Glomerular visceral epithelial cell (primary cell): ENCODE data around the gene CACNG8.
A peak's percentile ranks its signal among the peaks of the same experiment; 100 is the strongest.

Experiments
- DNase-seq: peaks from one replicate; pipeline ENCODE4 v3.0.0-alpha.2; 2016; ENCODE audit errors: extremely low spot score

The CACNG8 gene

DNA sequence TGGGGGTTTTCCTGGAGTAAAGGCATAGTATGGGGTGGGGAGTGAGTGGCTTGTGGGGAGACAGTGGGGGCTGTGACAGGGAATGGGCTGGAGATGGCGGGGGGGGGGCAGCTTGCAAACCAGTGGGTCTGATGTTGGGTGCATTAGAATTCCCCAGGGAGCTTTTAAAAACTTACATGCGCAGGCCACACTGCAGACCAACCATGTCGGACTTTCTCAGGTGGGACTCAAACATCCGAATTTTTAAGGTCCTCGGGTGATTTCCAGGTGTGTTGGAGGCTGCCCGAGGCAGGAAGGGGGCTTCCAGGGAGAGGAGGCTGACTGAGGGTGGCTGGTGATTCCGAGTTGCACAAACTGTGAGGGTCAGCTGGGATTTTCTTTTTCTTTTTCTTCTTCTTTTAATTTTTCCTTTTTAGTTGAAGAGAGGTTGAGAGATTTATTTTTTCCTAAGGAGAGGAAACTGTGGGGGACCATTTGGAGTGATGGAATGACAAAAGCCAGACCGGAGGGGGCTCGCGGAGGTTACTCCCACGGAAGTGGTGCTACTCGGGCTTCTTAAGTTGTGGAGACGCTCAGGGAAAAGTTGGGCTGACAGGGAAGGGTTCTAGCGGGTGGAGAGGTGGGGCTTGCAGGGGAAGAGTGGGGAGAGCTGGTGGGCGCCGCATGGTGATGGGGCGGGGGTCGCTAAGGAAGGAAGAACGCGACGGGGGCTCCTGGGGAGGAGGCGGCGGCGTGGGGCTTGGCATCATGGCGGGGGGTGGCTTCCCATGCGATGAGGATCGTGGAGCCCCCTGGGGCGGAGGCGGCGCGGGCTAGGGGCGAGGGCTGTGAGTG lies 997 bp upstream of the CACNG8 start:
- DNase-seq, result peak; percentile 65

DNA sequence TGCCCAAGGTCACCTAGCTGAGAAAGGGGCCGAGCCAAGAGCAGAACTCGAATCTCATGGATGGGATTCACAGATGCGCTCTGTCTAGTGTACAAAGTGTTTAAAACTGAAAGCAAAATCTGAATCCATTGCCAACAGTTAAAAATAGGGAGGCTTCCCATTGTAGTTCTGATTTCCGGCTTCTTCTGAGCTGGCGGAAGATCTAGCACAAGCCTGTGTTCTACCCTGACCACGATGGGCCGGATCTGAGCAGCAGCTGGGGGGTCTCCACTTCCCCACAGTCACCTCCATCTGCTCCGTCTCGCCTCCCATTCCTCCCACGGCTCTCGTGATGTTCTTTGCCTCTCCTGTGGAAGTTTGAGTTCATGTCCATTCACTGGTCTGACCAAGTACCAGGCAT lies 2.4 kb downstream of the CACNG8 start:
- DNase-seq, result no peak

DNA sequence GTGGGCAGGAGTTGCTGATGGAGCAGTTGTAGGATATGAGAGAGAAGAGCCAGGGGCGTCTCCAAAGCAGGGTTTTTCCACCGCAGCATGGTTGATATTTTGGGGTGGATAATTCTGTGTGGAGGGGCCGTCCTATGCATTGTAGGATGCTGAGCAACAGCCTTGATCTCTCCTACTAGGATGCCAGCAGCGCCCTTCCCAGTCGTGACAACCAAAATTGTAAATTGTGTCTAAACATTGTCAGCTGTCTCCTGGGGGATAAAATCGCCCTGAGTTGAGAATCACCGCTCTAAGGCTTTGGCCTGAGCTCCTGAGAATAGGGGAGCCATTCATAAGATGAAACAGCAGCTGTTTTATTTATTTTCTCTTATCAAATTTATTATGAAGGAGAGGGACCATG lies 4.2 kb downstream of the CACNG8 start:
- DNase-seq, result no peak

DNA sequence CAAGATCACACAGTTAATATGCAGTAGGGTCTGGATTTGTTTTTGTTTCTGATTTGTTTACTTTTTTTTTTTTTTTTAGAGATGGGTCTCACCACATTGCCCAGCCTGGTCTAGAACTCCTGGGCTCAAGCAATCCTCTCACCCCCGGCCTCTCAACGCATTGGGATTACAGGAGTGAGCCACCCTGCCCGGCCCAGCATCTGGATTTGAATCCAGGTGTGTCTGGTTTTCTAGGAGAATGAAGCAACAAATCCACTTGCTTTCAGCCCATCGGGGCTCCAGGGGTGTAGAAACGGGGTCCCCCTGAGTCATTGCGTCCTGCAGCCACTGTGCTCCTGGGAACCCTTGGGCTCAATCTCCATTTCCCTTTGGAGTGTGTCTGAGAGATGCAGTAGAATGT lies 6.6 kb downstream of the CACNG8 start:
- DNase-seq, result no peak

DNA sequence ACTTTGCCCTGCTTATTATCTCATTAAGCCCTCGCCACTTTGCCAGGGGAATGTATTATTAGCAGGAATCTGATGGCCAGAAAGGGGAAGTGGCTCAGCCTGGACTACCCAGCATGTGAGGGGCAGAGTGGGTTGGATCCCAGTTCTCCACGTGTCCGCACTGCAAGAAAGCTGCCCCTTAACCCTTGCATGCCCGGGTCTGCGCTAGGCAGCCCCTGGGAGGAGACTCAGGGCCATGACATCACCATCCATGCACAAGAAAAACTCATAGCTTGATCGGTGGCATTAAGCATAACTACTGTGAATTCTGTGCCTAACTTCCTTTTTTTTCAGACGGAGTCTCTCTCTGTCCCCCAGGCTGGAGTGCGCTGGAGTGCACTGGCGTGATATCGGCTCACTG lies 8.9 kb downstream of the CACNG8 start:
- no peak for DNase-seq

DNA sequence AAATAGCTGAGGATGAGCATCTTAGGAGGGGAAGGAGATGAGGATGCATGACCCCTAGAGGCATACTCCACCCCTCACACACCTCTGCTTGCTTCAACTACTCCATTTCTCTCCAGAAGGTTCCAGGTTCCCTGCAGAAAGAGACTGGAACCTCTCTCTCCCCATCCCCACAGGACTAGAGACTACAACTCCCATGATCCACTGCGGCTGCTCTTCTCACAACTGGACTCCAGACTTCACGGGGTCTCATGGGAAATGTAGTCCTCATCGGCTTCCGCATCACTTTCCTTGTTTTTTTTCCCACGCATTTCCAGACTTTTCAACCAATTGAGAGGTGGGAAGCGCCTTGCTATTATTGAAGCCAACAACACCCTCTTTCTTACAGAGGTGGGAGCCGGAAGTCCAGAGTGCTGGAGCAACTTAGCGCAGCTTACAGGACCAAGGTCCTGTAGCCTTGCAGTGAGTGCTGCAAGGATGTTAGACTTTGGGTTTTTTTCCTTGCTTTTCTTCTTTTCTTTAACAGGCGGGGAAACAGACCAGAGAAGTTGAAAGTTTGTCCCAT lies 14.8 kb downstream of the CACNG8 start:
- DNase-seq, result peak; percentile 81

DNA sequence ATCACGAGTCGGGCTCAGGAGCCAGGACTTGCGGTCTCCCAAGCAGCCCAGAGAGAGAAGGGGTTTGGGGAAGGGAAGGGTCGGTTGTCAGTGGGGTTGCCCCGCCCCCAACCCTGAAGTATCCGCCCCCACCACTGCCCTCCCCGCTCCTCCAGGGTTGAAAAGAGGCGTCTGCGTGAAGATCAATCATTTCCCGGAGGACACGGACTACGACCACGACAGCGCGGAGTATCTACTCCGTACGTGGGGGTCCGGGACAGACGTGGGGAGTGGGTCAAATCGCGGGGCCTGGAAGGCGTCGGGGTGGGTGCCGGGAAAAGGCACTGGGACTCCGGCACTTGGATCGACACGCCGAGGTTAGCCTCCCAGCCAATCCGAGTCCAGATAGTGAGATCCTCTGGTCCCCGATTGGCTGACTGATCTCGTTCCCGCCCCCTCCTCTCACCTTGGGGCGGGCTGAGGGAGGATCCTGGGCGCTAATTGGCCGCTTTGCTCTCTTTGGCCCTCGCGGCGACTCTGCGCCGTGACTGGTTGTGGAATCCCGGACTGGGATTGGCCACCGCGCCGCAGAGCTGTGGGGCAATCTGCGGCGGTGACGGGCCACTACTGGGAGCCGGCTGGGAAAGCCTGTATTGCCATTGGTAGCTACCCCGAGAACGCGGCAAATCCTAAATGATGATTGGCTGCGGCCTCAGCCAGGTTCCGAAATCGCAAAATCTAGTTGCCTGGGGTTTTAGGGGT lies 15.4 kb downstream of the CACNG8 start:
- DNase-seq, result peak; percentile 90

DNA sequence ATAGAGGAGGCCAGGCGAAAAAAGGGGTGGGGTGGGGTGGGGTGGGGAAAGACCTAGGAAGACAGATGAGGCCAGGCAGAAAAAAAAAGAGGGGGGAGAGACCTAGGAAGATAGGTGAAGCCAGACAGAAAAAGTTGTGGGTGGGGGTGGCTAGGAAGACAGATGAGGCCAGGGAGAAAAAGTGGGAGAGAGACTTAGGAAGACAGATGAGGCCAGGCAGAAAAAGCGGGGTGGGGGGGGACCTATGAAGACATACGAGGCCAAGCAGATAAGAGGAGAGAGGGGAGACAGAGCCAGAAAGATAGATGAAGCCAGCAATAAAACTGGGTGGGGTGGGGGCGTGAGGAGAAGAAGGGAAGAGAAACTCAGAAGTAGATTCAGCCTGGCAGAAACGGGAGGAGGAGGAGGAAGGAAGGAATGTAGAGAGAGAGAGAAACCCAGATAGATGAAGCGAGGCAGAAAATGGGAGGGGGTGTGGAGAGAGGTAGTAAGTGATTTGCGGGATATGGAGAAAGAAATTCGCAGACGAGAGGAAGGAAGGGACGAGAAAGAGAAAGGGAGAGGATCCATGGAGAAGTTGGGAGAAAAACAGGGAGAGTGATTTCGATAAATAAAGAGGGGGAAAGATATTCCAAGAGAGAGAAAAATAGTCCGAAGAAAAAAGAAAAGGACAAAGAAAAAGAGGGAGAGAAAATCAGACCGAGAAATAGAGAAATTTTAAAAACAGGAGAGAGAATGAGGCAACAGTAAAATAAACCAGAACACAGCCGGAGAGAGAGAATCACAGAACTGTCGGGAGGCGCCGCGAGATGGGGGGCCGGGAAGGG lies 16.5 kb downstream of the CACNG8 start:
- DNase-seq, result peak; percentile 42

DNA sequence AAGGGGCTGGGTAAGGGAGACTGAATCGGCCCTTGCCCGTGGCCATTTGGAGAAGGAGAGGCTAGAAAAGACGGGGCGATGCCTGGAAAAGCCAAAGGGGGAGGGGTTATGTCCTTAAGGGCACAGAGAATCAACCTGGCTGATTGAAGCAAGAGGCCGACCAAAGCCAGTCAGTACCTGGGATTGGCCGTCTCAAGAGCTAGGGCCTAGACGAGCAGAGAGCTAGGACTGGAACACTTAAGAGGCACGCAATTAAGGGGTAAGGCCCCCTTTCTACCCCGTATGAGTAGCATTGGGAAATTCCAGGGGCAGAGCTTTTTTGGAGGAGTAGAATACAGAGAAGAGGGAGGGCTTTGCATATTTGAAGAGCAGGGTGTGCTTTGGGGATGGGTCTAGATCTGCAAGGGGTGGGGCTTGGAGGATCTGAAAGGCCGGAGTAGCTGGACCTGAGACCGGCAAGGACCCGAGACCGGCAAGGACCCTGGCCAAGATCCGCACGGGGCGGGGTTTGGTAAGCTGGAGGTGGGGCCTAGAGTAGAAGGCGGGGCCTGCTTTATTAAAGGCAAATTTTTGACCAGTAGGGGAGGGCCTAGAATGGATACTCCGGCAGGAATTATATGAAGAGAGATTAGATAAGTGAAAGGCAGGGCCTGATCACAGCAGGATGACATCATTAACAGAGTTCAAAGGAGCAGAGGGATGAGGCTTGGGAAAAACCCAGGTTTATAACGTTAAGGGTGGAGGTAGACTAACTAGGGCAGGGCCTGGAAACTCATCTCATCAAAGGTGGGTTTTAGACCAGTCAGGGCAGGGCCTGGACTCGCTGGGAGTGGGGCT lies 18.0 kb downstream of the CACNG8 start:
- DNase-seq, result peak; percentile 96

DNA sequence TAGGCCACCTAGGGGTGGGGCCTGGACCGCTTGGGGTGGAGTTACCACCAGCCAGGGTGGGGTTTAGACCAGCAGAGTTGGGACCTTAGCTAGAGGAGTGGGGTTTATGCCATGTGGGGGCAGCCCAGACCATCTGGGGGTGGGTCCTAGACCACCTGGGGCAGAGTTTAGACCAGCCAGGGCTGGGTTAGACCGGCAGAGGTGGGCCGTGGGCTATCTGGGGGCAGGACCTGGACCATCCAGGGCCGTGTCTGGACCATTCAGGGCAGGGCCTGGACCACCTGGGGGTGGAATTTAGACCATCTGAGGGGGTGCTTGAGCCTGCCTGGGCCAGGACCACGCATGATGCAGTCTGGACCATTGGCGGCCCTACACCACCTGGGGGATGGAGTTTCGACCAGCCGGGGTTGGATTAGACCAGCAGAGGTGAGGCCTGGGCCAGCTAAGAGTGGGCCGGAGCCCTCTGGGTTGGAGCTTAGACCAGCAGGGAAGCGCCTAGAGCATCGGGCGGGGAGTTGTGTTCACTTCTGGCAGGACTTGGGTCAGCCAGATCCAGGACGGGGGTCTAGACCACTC lies 18.7 kb downstream of the CACNG8 start:
- DNase-seq, result no peak

DNA sequence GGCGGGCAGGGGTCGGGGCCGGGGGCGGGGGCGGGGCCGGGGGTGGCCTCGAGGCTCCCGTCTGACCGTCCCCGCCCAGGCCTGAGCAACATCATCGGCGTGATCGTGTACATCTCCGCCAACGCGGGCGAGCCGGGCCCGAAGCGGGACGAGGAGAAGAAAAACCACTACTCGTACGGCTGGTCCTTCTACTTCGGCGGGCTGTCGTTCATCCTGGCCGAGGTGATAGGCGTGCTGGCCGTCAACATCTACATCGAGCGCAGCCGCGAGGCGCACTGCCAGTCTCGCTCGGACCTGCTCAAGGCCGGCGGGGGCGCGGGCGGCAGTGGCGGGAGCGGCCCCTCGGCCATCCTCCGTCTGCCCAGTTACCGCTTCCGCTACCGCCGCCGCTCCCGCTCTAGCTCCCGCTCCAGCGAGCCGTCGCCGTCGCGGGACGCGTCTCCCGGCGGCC lies 19.3 kb downstream of the CACNG8 start:
- DNase-seq, result no peak

DNA sequence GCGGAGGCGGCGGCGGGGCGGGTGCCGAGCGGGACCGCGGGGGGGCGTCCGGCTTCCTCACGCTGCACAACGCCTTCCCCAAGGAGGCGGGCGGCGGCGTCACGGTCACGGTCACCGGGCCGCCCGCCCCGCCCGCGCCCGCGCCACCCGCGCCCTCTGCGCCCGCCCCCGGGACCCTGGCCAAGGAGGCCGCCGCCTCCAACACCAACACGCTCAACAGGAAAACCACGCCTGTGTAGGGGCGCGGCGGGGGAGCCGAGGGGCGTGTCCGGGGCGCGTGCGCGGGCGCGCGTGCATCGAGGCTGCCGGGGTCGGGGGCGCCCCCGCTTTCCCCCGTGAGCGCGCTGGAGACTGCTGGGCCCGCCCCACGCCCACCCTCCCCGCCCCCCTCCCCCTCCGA lies 19.9 kb downstream of the CACNG8 start:
- peak; percentile 67 for DNase-seq

DNA sequence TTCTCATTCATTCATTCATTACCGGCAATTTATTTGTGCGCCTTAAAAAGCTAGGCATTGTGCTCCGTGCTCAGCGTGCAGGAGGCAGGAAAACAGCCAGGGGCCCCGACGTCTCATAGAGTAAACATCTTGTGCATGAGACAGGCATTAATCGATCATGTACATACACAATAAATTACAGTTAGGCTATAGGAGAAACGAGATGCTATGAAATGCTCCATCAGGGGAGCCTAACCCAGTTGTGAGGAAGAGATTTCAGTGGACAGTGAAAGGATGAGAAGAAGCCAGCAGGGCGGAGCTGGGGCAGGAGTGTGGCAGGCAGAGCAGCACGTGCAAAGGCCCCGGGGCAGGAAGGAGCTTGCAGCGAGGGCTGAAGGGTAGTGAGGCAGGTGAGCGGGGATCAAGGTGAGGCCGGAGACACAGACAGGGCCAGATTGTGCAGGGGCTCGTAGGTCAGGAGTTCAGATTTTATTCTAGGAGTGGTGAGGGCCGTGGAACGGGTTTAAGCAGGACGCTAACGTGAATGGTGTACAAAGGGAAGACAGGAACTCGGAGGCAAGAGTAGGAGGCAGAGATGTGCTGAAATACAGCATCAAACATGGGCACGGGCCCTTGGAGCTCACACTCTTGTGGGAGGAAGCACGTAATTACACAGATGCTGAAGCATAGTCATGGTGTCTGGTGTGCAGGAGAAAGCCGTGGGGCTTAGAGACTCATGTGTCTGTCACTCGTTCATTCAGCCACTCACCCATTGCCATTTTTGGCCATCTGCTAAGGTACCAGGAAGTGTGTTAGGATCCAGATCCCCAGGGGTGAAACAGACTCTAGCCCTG lies 20.9 kb downstream of the CACNG8 start:
- DNase-seq, result no peak

DNA sequence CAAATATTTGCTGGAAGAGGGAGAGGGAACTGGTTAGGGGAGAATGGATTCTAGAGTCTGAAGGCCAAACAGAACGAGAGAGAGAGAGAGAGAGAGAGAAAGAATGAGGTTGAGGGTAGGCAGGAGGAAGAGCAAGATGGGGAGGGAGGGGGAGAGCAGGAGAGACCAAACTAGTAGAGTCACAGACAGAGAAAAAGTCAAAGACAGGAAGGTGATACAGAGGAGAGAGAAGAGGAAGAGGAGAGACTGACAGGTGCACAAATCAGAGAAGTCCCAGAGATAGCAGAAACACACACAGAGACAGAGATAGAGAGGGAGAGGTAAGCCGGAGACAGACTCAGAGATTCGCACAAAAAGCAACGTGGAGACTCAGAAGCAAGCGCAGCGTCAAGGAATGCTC lies 23.1 kb downstream of the CACNG8 start:
- no peak for DNase-seq

DNA sequence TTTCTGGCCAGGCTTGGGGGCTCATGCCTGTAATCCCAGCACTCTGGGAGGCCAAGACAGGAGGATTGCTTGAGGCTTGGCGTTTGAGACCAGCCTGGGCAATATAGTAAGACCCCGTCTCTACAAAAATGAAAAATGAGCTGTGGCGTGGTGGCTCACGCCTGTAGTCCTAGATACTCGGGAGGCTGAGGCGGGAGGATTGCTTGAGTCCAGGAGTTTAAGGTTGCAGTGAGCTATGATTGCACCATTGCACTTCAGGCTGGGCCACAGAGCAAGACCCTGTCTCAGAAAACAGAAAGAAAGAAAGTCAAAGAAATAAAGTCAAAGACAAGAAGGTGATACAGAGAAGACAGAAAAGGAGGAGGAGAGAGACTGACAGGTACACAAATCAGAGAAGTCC lies 26.2 kb downstream of the CACNG8 start:
- no peak for DNase-seq

DNA sequence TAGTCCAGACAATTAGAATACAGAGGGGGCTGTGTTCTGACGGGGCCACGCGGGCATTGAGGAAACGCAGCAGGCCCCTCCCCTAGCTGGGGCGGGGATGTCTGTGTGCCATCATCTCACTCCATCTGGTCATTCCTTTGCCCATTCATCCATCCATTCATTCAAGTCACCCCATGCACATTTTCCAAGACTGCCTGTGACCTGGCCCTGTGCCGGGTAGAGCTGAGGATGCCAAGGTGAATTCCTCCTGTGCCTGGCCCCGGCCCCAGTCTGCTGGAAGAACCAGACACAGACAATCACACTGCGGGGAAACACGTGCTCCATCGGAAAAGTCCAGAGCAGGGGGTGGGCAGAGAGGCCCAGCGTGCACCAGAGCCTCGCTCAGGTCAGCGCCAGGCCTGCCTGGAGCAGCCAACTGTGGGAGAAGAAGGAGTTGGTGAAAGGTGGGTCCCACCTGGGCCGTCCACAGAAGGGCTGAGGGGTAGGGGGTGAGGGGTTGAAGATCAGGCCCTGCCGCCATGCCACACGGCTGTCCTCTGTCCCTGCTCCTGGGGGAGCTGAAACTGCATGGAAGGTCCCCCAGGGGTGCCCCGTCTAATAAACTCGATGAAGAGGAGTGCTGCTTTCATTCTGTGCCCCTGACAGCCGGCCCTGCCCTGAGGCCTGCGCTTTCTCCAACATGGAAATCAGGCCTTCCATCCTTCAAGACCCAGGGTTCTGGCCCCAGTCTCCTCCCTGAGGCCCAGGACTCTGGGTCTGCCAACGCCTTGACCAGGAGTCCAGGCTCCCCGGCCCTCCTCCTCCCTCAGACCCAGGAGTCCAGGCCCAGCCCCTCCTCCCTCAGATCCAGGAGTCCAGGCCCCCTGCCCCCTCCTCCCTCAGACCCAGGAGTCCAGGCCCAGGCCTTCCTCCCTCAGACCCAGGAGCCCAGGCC lies 27.1 kb downstream of the CACNG8 start:
- peak; percentile 28 for DNase-seq

DNA sequence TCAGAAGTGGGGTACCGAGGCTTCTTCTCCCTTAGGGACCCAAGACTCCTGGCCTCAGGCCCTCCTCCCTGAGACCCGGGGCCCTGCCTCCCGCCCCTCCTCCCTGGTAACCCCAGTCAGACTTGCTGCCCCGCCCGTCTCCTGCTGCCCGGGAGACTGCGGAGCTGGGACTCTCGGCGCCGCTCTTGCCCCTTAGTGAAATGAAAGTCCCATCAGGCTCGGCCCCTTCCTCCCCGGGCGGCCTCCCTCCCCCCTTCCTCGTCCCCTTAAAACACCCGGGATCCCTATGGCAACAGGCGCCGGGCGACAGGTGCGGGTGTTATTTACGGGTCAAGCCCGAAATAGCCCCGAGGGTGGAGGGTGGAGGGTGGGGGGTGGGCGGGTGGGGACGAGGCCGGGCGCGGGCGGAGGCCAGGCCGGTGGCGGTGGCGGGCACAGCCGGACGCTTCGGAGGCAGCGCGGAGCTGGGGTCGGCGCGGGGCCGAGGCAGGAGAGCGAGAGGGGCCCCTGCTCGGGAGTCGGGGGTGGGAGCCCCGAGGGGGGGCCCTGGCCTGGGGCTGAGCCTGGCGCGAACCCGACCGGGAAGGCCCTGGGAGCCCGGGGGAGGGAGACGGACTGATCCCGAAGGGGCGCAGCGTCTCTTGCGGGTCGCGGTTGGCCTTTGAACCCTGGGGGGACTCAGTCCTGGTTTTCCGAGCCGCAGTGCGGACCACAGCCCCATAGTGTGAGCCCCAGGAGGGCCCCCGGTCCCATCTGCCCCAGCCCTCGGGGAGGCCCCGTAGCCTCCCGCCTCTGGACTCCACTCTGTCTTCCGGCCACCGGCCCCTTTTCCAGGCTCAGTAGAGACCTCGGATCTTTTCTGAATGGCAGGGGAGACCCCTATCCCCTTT lies 28.7 kb downstream of the CACNG8 start, which contains the start of gene CACNG6:
Gene CACNG6, plus strand, starts transcription at position 414 of the 890 bp plus-strand sequence. CDS start 1,241 bp downstream, outside the sequence.
- peak; percentile 35 for DNase-seq
